Measurements from ENCODE around the gene AKAP9.
"Not testable (repeated sequence)": the region's sequence is repeated elsewhere in the genome, so short reads cannot be mapped to it uniquely, and the experiment has no call there.

The AKAP9 gene

DNA sequence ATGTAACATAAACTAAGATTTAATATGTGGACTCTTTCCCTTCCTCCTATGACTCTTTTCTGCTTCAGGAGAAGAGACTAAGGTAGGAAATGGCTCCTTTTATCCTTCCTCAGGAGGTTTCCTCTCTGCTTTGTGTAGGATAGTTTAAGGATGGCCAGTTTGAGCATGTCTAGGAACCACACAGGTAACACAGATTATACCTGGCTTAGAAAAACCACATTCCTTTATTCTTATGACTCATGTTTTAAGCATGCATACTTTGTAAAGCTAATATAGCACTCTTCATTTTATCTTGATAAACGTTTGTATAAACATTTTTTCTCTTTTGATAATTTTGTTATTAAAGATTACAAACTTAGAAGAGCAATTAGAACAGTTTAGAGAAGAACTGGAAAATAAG, 135.8 kb downstream of the AKAP9 start:
- no peaks in the 10 kb centered on the region for H3K4me1 Mint-ChIP-seq
- H3K27ac Mint-ChIP-seq, result no peak overlapping the region
- H3K9me3 Mint-ChIP-seq, result no peaks in the 10 kb centered on the region
- H3K27me3 Mint-ChIP-seq, result no peaks in the 10 kb centered on the region
- CTCF ChIA-PET, result no interaction called here
- DNase-seq, result no peak
- no peak overlapping the region for H3K4me3 Mint-ChIP-seq
- H3K36me3 Mint-ChIP-seq, result peaks cover 19% of the 10 kb centered on the region

DNA sequence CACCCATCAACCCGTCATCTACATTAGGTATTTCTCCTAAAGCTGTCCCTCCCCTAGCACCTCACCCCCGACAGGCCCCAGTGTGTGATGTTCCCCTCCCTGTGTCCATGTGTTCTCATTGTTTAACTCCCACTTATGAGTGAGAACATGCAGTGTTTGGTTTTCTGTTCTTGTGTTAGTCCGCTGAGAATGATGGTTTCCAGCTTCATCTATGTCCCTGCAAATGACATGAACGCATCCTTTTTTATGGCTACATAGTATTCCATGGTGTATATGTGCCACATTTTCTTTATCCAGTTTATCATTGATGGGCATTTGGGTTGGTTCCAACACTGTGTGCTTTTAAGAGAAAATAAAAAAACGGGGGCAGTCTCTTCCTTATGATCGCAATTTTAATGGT, 143.3 kb downstream of the AKAP9 start:
- CTCF ChIA-PET, H3K27ac Mint-ChIP-seq: not testable (repeated sequence)

DNA sequence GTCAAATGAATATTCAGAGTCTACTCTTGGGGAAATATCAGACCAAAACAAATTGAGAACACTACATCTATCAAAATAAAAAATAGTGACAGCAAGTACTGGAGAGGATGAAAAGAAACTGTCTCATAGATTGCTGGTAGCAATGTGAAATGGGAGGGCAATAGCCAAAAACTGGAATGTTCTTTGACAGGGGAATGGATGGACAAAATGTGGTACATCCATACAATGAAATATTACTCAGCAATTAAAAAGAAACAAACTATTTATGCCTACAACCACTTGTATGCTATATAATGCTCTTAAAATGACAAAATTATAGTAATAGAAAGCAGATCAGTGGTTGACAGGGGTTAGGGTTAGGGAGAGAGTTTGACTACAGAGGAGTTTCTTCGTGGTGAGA, 147.6 kb downstream of the AKAP9 start:
- H3K27ac Mint-ChIP-seq, result no peak overlapping the region
- no peak overlapping the region for H3K4me3 Mint-ChIP-seq
- DNase-seq, result no peak
- H3K9me3 Mint-ChIP-seq, result no peaks in the 10 kb centered on the region
- no peaks in the 10 kb centered on the region for H3K4me1 Mint-ChIP-seq
- H3K36me3 Mint-ChIP-seq, result peaks cover 50% of the 10 kb centered on the region
- H3K27me3 Mint-ChIP-seq, result no peaks in the 10 kb centered on the region
- CTCF ChIA-PET, result no interaction called here

More for the DNA sequence above, 143.3 kb downstream of the AKAP9 start:
- DNase-seq, H3K27me3 Mint-ChIP-seq, H3K4me1 Mint-ChIP-seq, H3K9me3 Mint-ChIP-seq, H3K4me3 Mint-ChIP-seq: not testable (repeated sequence)
- H3K36me3 Mint-ChIP-seq, result peaks cover 40% of the 10 kb centered on the region

DNA sequence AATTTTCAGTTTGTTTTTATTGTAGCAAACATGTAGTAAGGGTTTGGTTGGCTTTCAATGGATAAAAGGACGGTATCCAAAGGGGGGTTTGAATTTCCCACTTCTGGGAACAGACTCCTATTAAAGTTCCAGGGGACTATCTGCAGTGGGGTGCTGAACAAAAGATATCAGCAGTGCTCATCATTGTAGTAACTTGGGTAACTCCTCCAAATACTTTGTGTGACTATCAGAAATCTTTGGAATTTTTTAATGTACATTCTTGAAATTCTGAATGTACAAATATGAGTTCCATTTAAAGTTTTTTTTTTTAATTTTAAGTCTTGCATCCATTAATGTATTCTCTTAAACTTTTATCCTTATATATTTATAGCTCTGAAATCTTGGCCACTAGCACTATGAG, 151.5 kb downstream of the AKAP9 start:
- H3K4me1 Mint-ChIP-seq, result no peaks in the 10 kb centered on the region
- H3K27me3 Mint-ChIP-seq, result no peaks in the 10 kb centered on the region
- H3K36me3 Mint-ChIP-seq, result peaks cover 35% of the 10 kb centered on the region
- no peaks in the 10 kb centered on the region for H3K9me3 Mint-ChIP-seq
- no peak overlapping the region for H3K27ac Mint-ChIP-seq
- no peak overlapping the region for H3K4me3 Mint-ChIP-seq
- DNase-seq, result no peak
- CTCF ChIA-PET, result interaction anchor here (0.6 kb wide), 1 partner anchor 212 kb away, joined by 4 read pairs; no protein-coding TSS in a partner anchor

DNA sequence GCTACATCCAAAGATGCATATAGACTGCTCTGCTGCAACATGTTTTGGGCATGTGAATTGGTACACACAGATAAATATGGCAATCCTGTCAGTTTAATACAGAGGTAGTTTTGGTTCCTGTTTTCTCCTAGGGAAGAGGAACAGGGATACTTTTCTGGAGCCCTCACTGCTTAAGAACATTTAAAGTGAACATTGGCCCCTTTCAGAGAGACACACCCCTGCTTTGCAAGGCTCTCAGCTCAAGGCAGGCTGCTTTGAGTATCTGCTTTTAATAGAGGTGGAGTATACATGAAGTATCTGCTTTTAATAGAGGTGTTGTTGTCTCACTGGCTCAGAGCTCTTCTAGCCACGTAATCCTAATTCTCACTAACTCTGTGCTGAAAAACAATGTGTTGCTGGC, 154.7 kb downstream of the AKAP9 start:
- no peak for DNase-seq
- Mint-ChIP-seq H3K9me3 (no peaks in the 10 kb centered on the region), H3K27me3 (no peaks in the 10 kb centered on the region), H3K27ac (no peak overlapping the region), H3K36me3 (peaks cover 36% of the 10 kb centered on the region), H3K4me1 (no peaks in the 10 kb centered on the region), H3K4me3 (no peak overlapping the region)
- CTCF ChIA-PET, result no interaction called here

DNA sequence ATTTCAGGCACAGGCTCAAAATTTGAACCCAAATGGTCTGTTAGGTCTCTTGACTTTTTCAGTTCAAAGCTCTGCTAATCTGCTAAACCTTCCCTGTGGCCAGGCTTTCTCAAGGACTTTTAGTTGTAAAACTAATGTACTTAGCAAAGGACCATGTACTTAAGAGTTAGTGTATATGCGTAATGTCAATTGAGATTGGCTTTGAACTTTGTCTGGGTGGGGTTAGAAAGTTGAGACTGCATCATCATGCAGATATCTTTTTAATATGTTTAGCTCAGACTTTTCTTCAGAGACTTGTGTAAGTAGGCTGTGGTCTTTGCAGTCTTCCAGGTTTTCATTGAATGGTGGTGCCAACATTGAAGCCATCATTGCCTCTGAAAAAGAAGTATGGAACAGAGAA, 159.9 kb downstream of the AKAP9 start:
- Mint-ChIP-seq H3K9me3 (no peaks in the 10 kb centered on the region), H3K27me3 (no peaks in the 10 kb centered on the region), H3K36me3 (peaks cover 37% of the 10 kb centered on the region), H3K4me3 (no peak overlapping the region), H3K27ac (no peak overlapping the region), H3K4me1 (no peaks in the 10 kb centered on the region)
- no peak for DNase-seq
- CTCF ChIA-PET, result interaction anchor here (1.0 kb wide), 1 partner anchor 271 kb away, joined by 3 read pairs; no protein-coding TSS in a partner anchor

DNA sequence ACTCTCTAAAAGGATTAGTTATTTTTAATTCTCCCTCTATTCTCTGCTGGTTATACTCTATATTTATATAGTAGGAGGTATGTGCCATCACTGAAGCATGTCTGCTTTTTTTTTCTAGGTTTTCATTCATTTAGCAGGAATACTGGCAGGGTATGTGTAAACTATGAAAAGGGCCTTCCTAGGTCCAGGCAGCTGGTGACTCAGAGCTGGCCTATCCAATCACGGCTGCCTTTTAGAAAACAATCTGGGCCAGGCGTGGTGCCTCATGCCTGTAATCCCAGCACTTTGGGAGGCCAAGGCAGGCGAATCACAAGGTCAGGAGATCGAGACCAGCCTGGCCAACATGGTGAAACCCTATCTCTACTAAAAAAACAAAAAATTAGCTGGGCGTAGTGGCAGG, 162.2 kb downstream of the AKAP9 start:
- H3K9me3 Mint-ChIP-seq, CTCF ChIA-PET, H3K4me1 Mint-ChIP-seq, H3K27me3 Mint-ChIP-seq, H3K27ac Mint-ChIP-seq, DNase-seq, H3K4me3 Mint-ChIP-seq: not testable (repeated sequence)
- H3K36me3 Mint-ChIP-seq, result peaks cover 27% of the 10 kb centered on the region

DNA sequence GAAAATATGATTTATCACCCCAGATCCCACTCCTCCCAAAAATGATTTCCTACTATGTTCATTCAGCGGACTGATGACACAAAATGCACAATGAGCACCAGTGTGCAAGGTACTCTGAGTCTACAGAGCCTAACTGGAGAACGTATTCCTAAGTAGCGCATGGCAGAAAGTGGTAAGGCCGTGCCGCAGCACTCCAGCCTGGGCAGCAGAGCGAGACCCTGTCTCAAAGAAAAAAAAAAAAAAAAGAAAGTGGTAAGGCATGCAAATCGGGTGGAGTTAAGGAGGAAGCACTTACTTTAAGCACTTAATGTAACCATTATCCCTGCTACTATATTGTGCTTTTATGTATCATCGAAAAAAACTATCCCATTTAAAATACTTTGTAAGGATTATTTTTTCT, 168.2 kb downstream of the AKAP9 start:
- H3K27ac Mint-ChIP-seq, result no peak overlapping the region
- CTCF ChIA-PET, result no interaction called here
- no peak overlapping the region for H3K4me3 Mint-ChIP-seq
- peaks cover 39% of the 10 kb centered on the region for H3K36me3 Mint-ChIP-seq
- no peak for DNase-seq
- H3K9me3 Mint-ChIP-seq, result no peaks in the 10 kb centered on the region
- no peaks in the 10 kb centered on the region for H3K27me3 Mint-ChIP-seq
- no peaks in the 10 kb centered on the region for H3K4me1 Mint-ChIP-seq

DNA sequence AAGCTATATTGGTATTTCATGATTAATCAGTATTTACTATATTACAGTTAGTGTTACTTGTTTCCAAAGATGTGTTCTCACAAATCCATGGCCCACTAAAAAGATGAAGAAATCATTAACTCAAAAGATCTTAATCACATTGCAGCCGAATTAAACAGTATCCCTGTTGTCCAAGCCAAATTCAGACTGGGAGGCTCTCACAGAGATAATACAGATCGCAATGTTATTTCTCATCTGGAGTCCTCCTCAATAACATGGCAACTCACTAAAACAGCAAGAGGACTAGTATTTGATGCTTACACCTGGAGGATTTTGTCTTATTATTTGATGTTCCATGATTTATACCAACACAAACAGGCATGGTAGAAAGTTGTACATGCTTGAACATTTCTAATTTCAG, 170.2 kb downstream of the AKAP9 start:
- peaks cover 48% of the 10 kb centered on the region for H3K36me3 Mint-ChIP-seq
- H3K27ac Mint-ChIP-seq, result no peak overlapping the region
- no peak overlapping the region for H3K4me3 Mint-ChIP-seq
- no peak for DNase-seq
- no peaks in the 10 kb centered on the region for H3K4me1 Mint-ChIP-seq
- CTCF ChIA-PET, result no interaction called here
- H3K9me3 Mint-ChIP-seq, result no peaks in the 10 kb centered on the region
- no peaks in the 10 kb centered on the region for H3K27me3 Mint-ChIP-seq

DNA sequence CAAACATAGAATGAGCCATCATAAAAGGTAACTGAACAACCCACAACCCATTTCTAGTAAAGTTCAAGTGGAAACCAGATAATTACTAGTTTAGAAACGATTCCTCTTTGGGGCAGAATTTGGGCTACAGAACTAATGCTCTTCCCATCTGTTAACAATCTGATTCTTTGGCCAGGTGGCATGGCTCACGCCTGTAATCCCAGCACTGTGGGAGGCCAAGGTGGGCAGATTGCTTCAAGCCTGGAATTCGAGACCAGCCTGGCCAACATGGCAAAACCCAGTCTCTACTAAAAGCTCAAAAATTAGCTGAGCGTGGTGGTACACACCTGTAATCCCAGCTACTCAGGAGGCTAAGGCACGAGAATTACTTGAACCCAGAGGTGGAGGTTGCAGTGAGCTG, 175.2 kb downstream of the AKAP9 start:
- H3K9me3 Mint-ChIP-seq, result no peaks in the 10 kb centered on the region
- CTCF ChIA-PET, result no interaction called here
- peaks cover 2% of the 10 kb centered on the region for H3K4me1 Mint-ChIP-seq

DNA sequence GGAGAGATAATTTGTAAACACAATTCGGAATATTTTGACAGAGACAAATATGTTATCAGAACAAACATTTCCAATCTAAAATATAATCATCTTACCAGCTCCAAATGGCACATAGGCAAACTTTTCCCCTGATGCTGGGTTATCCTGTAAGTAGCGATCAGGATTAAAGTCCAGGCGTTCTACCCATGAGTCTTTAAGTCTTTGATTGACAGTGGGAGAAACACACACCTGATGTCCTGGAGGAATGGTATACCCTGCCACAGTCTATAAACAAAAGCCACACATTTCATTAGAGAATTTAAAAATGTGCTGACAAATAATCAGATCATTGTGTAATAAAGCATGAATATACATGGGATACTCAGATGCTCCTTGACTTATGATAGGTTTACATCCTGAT, 176.3 kb downstream of the AKAP9 start:
- H3K9me3 Mint-ChIP-seq, result peaks cover 1% of the 10 kb centered on the region
- DNase-seq, result no peak
- H3K36me3 Mint-ChIP-seq, result peaks cover 66% of the 10 kb centered on the region
- no peaks in the 10 kb centered on the region for H3K27me3 Mint-ChIP-seq
- CTCF ChIA-PET, result no interaction called here
- peaks cover 2% of the 10 kb centered on the region for H3K4me1 Mint-ChIP-seq
- H3K27ac Mint-ChIP-seq, result no peak overlapping the region
- H3K4me3 Mint-ChIP-seq, result no peak overlapping the region

More for the DNA sequence above, 175.2 kb downstream of the AKAP9 start:
- H3K27ac Mint-ChIP-seq, result no peak overlapping the region
- no peak for DNase-seq
- H3K27me3 Mint-ChIP-seq, result no peaks in the 10 kb centered on the region
- H3K4me3 Mint-ChIP-seq, result no peak overlapping the region
- peaks cover 62% of the 10 kb centered on the region for H3K36me3 Mint-ChIP-seq

DNA sequence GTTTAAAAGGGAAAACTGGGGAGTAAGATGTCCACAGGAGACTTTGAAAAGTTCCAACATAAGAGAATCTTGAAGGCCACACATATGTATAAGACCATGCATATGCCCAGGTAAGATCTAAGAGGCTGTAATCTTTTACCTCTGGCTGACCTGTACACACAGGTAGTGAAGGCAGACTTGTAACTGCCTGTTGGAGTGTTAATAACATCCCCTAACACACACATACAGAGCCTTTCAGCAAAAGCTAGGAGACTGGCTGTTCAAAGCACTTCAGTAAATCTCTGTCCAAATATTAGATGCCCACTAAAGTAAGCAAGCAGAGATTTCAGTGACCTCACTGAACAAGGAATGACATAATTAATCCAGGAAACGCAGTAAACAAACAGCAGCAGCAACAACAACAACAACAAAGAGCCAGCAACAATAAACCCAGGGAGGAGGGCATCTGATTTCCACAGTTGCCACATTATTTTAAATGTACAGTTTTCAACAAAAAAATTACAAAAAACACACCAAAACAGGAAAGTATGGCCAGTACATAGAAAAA, 178.6 kb downstream of the AKAP9 start:
- Mint-ChIP-seq H3K36me3 (peaks cover 72% of the 10 kb centered on the region), H3K27ac (no peak overlapping the region), H3K27me3 (no peaks in the 10 kb centered on the region), H3K9me3 (peaks cover 1% of the 10 kb centered on the region), H3K4me3 (no peak overlapping the region), H3K4me1 (peaks cover 2% of the 10 kb centered on the region)
- CTCF ChIA-PET, result no interaction called here
- DNase-seq, result no peak

DNA sequence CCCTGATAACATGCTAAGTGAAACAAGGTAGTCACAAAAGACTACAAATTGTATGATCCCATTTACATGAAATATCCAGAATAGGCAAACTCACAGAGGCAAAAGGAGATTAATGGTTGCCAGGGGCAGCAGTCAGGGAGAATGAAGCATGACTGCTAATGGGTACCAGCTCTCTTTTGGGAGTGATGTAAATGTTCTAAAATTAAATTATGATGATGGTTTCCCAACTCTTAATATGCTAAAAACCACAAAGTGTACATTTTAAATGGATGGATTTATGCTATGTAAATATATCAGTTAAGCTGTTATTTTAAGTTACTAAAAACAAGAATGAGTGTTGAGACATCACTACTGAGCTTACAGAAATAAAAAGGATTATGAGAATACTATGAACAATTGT, 181.0 kb downstream of the AKAP9 start:
- Mint-ChIP-seq H3K9me3 (peaks cover 1% of the 10 kb centered on the region), H3K27me3 (no peaks in the 10 kb centered on the region), H3K4me1 (peaks cover 2% of the 10 kb centered on the region), H3K36me3 (peaks cover 71% of the 10 kb centered on the region), H3K27ac (no peak overlapping the region), H3K4me3 (no peak overlapping the region)
- DNase-seq, result no peak
- CTCF ChIA-PET, result no interaction called here

DNA sequence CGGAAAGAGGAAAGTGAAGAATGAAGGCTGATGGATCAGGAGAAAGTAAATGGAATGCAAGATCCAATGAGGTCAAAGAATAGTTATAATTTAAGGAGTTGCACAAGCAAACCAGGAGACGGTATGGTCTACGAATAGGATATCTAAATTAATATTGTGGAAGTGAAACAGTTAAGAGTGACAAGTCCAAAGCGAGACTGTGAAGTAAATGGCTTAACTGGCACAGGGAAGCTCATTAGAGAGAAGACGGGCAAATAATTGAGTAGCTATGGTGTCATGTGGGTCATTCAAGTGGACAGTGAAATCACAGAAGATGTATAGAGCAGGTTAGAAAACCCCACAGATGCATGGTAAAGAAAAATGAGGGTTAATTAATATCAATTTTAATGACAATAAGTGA, 190.4 kb downstream of the AKAP9 start:
- DNase-seq, result no peak
- peaks cover 46% of the 10 kb centered on the region for H3K36me3 Mint-ChIP-seq
- peaks cover 8% of the 10 kb centered on the region for H3K27me3 Mint-ChIP-seq
- H3K4me3 Mint-ChIP-seq, result no peak overlapping the region
- H3K9me3 Mint-ChIP-seq, result peaks cover 3% of the 10 kb centered on the region
- H3K27ac Mint-ChIP-seq, result no peak overlapping the region
- peaks cover 40% of the 10 kb centered on the region for H3K4me1 Mint-ChIP-seq
- CTCF ChIA-PET, result interaction anchor here (0.6 kb wide), 1 partner anchor 310 kb away, joined by 3 read pairs; no protein-coding TSS in a partner anchor

DNA sequence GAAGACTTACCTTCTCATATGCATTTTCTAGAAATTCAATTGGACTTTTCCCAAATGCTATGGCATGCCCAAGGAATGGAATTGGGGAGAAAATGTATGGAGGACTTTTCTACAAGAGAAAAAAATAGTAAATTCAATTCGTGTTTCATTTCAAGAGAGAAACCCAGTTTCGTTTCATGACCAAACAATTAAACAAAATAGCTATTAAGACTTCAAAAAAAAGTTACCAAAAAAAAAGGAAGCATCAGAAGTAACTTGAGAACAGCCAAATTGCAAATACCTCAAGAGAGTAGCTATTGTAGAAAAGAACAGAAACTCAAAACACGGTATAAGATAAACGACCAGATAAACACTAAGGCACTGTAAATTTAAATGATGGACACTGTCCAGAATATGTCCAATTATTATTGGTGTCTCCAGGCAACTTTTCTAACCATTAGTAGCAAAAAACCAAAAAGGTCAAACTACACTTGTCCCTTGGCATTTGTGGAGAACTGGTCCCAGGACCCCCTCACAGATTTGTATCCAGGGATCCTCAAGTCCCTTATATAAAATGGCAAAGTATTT, 191.2 kb downstream of the AKAP9 start:
- peaks cover 40% of the 10 kb centered on the region for H3K36me3 Mint-ChIP-seq
- H3K4me3 Mint-ChIP-seq, result no peak overlapping the region
- peaks cover 43% of the 10 kb centered on the region for H3K4me1 Mint-ChIP-seq
- H3K9me3 Mint-ChIP-seq, result peaks cover 3% of the 10 kb centered on the region
- no peak for DNase-seq
- H3K27me3 Mint-ChIP-seq, result peaks cover 8% of the 10 kb centered on the region
- CTCF ChIA-PET, result interaction anchor here (0.6 to 1.5 kb wide), 2 partner anchors 311 to 315 kb away, joined by 3 to 5 read pairs; partner anchors contain the start of gene GATAD1
- no peak overlapping the region for H3K27ac Mint-ChIP-seq
